ENCODE data around the gene FXYD6. TPM values are rescaled to one million over a fixed set of nuclear protein-coding genes. Genes with fewer than 3 reads are reported as not detected.

The FXYD6 gene
- total RNA-seq, 6 experiments from 2014 or later: not detected

DNA sequence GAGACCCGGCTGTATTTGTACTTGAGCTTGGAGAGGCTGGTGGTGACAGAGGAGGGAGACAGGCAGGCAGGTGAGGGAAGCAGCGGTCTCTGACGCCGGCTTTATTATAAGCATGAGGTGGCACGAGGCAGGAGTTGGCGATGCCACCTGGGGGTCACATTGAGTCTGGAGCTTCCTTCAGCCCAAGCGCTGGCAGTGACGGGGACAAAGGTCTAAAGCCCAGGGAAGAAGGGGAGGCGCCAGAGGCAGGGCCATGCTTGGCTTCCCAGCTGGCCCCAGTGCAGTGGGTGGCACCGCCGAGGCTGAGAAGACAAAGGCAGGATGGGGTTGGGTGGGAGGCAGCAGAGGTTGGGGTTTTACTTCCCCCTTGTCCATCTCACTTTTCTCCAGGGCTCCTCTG, 56.4 kb downstream of the FXYD6 start:
- no peaks in the 10 kb centered on the region for H3K9me3 Mint-ChIP-seq
- TF ChIP-seq, protein P1, sequence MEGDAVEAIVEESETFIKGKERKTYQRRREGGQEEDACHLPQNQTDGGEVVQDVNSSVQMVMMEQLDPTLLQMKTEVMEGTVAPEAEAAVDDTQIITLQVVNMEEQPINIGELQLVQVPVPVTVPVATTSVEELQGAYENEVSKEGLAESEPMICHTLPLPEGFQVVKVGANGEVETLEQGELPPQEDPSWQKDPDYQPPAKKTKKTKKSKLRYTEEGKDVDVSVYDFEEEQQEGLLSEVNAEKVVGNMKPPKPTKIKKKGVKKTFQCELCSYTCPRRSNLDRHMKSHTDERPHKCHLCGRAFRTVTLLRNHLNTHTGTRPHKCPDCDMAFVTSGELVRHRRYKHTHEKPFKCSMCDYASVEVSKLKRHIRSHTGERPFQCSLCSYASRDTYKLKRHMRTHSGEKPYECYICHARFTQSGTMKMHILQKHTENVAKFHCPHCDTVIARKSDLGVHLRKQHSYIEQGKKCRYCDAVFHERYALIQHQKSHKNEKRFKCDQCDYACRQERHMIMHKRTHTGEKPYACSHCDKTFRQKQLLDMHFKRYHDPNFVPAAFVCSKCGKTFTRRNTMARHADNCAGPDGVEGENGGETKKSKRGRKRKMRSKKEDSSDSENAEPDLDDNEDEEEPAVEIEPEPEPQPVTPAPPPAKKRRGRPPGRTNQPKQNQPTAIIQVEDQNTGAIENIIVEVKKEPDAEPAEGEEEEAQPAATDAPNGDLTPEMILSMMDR (IDR thresholded peaks at IDR 0.05): no peak
- no peak for DNase-seq
- H3K4me3 Mint-ChIP-seq: no peak overlapping the region
- peaks cover 22% of the 10 kb centered on the region; the same call in 1 of the 2 replicates for H3K4me1 Mint-ChIP-seq (ENCODE audit: low read depth)
- H3K36me3 Mint-ChIP-seq (ENCODE audit: low read depth): no peaks in the 10 kb centered on the region
- peaks cover 19% of the 10 kb centered on the region; the same call in 1 of the 2 replicates for H3K27me3 Mint-ChIP-seq (ENCODE audit: insufficient read depth)
- no peak overlapping the region for H3K27ac Mint-ChIP-seq

DNA sequence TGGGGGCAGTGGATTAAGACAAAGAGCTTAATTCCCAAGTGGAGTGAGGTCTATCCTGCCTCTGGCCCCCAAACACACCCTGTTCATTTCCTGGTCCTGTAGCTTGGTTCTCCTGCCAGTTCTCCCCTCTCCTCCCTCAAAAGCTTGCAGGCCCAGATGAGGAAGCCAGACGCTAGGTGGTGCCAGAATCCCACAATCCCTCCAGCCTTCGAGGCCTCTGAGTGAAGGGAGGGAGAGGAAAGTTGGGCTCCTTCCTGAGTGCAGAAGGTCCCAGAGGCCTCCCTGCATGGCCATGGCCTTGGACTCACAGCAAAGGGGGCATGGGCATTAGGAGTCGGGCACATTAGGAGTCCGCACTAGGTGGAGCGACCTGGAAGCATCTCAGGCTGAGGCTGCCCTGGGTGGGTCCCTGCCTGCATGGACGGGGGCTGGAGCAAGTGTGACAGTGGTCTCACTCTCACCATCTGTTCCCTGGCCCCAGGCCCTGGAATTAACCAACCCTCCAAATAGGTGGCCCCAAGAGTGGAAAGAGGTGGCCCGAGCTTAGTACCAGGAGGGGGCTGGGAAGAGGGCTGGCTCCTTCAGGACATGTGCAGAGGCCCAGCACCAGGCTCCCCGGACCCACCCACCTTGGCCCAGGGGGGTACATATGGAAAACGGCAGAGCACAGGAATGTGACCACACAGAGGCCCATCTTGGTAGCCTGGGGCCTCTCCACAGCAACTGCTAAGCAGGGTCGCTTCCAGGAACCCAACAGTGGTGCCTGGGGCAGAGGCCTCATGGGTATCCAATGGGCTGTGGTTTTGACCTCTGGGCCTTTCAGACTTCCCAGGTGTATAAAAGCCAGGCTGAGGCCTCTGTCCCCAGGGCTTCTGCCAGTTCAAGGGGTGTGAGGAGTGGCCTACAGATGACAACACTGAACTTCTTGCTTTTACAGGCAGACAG, 57.1 kb downstream of the FXYD6 start:
- DNase-seq: peak; percentile 49
- no peak overlapping the region for H3K4me3 Mint-ChIP-seq
- H3K27me3 Mint-ChIP-seq (ENCODE audit: insufficient read depth): peaks cover 16% of the 10 kb centered on the region; the same call in 1 of the 2 replicates
- H3K27ac Mint-ChIP-seq: no peak overlapping the region
- H3K4me1 Mint-ChIP-seq (ENCODE audit: low read depth): peaks cover 22% of the 10 kb centered on the region; the same call in 1 of the 2 replicates
- H3K36me3 Mint-ChIP-seq (ENCODE audit: low read depth): no peaks in the 10 kb centered on the region
- TF ChIP-seq, protein P1 (IDR thresholded peaks at IDR 0.05): peak; percentile 71
- no peaks in the 10 kb centered on the region for H3K9me3 Mint-ChIP-seq

DNA sequence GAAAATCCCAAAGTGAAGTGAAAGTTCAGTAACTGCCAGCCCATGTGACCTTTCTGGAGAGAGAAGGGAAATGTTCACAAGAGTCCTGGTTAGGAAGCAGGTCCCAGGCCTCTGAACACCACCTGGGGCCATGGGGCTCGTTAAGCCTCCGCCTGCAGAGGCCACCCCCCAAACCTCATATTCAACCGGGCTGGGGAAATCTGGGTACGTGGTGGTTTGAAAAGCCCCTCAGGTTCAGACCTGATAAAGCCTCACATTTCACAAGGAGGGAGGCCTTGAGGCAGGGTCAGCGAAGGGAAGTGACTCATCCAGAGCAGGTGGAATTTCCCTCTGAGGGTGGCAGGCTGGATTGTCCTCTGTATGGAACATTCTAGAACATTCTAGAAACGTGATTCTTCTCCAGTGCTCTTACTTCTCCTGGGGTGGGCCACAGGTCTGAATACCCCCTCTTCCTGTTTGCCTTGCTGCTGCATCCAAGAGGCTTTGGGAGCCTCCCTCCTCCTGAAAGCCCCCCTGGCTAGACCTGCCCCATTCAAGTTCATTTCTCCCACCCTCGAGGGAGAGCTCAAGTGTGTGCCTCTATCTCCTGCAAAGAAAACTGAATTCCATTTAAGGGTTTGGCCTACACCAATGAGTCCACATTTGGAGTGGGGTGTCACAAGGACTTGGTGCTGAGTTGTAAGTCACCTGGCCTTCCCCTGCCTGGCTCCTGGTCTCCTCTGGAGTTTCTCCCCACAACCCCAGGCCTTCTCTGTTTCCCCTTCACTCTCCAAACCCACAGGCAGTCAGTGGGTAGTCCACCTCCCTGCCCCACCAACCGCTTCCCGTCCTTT, 58.2 kb downstream of the FXYD6 start:
- no peaks in the 10 kb centered on the region for H3K36me3 Mint-ChIP-seq (ENCODE audit: low read depth)
- no peak overlapping the region for H3K27ac Mint-ChIP-seq
- DNase-seq: no peak
- no peaks in the 10 kb centered on the region for H3K9me3 Mint-ChIP-seq
- TF ChIP-seq, protein P1 (IDR thresholded peaks at IDR 0.05): peak; percentile 72; the same call in 1 of the 2 replicates
- peaks cover 22% of the 10 kb centered on the region; the same call in 1 of the 2 replicates for H3K4me1 Mint-ChIP-seq (ENCODE audit: low read depth)
- H3K27me3 Mint-ChIP-seq (ENCODE audit: insufficient read depth): peaks cover 10% of the 10 kb centered on the region
- no peak overlapping the region for H3K4me3 Mint-ChIP-seq

DNA sequence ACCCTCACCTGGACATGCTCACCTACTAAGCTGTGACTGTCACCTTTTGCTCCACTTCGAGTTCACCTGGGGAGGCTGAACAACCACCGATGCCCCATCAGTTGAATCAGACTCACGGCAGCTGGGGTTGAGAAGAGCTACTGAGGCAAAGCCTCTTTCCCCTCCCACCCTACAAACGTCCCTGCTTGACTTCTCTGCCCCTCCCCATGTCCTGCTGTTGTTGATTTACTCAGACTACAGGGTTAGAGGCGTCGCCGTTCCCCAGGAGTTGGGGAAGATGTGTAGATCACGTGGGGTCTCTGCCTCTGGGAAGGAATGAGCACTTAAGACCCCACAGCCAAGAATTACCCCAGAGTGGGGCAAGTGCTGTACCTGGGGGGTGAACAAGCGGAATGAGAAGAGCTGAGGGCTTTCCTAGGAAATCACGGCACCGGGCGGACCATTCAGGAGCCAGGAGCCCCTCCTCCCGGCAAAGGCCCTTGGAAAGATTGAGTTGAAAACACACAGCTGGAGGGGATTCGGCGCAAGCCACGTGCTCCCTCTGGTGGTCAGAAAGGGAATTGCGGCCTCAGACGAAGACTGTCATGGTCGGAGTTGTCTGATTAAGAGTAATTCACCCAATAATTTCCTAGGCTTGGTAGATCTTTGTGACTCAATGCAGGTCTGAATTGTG, 59.0 kb downstream of the FXYD6 start:
- TF ChIP-seq, protein P1 (IDR thresholded peaks at IDR 0.05): peak; percentile 100
- Mint-ChIP-seq H3K9me3 (no peaks in the 10 kb centered on the region), H3K36me3 (ENCODE audit: low read depth) (no peaks in the 10 kb centered on the region), H3K4me1 (ENCODE audit: low read depth) (peaks cover 22% of the 10 kb centered on the region; the same call in 1 of the 2 replicates), H3K27ac (peak overlapping the region; percentile 15; the same call in 1 of the 2 replicates), H3K4me3 (no peak overlapping the region), H3K27me3 (ENCODE audit: insufficient read depth) (peaks cover 11% of the 10 kb centered on the region)
- peak; percentile 64 for DNase-seq

DNA sequence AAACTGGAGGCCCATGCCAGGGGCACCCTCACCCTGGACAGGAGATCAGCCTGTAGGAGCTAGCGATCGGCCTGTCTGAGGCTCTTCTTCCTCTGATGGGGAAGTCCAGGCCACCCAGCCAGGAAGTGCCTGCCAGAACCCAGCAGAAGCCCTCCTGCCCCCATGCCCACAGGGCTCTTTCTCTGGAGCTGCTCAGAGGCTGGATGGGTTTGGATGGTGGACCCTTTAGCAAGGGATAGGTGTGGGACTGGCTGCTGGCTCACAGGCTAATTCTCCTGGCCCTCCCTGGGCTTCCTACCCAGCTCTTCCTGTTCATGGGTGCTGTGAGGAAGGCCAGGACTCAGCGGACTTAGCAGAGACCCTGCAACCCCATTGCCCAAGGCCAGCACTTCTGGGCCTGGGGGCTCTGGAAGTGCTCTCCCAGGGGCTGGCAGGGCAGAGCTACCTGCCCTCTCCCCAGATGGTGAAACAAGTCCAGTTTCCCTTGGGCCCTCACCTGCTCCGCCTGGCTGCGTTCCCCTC, 59.6 kb downstream of the FXYD6 start:
- no peak overlapping the region for H3K4me3 Mint-ChIP-seq
- DNase-seq: no peak
- peak overlapping the region; percentile 78; the same call in 1 of the 2 replicates for H3K27ac Mint-ChIP-seq
- peaks cover 10% of the 10 kb centered on the region for H3K27me3 Mint-ChIP-seq (ENCODE audit: insufficient read depth)
- TF ChIP-seq, protein P1 (IDR thresholded peaks at IDR 0.05): no peak
- H3K4me1 Mint-ChIP-seq (ENCODE audit: low read depth): peaks cover 22% of the 10 kb centered on the region; the same call in 1 of the 2 replicates
- H3K9me3 Mint-ChIP-seq: no peaks in the 10 kb centered on the region
- H3K36me3 Mint-ChIP-seq (ENCODE audit: low read depth): no peaks in the 10 kb centered on the region

Data from HFFc6 (cell line).